ENCODE measurements around the gene SEPTIN2. TPM values are rescaled to one million over a fixed set of nuclear protein-coding genes. Genes with fewer than 3 reads are reported as not detected.

SEPTIN2 gene
- total RNA-seq, 2 donors from 2014 or later = 289 to 405 TPM

- DNase-seq (ENCODE audit: low spot score) (no peak), ATAC-seq (ENCODE audit: insufficient number of reproducible peaks, low FRiP score, low read depth) (no peak)
- no peak overlapping the region for H3K4me3 ChIP-seq
- no peaks in the 10 kb centered on the region for H3K9me3 ChIP-seq
- peaks cover 23 to 48% of the 10 kb centered on the region in 2 donors for H3K4me1 ChIP-seq (ENCODE audit: control insufficient read depth in 1 of 2, low read depth in 2 of 2)
- peaks cover 14% of the 10 kb centered on the region for H3K36me3 ChIP-seq
- no peak for TF ChIP-seq CTCF (IDR thresholded peaks at IDR 0.05)
- H3K27ac ChIP-seq = no peak overlapping the region
- H3K27me3 ChIP-seq (replicated peaks; ENCODE audit: insufficient read depth) = no peaks in the 10 kb centered on the region
These were observed 9.5 kb downstream of the SEPTIN2 start for GRCh38 chr2:241325257-241325656.

GRCh38 chr2:241329669-241330615 lies 14.2 kb downstream of the SEPTIN2 start:
- H3K9me3 ChIP-seq = no peaks in the 10 kb centered on the region
- H3K36me3 ChIP-seq = peaks cover 23% of the 10 kb centered on the region
- no peak overlapping the region for H3K4me3 ChIP-seq
- no peak for TF ChIP-seq CTCF (IDR thresholded peaks at IDR 0.05)
- no peak for ATAC-seq (ENCODE audit: insufficient number of reproducible peaks, low FRiP score, low read depth)
- H3K27ac ChIP-seq = no peak overlapping the region
- no peak for DNase-seq (ENCODE audit: low spot score)
- H3K4me1 ChIP-seq (ENCODE audit: control insufficient read depth in 1 of 2, low read depth in 2 of 2) = peaks cover 0 to 5% of the 10 kb centered on the region in 2 donors
- H3K27me3 ChIP-seq (replicated peaks; ENCODE audit: insufficient read depth) = no peaks in the 10 kb centered on the region

- no peaks in the 10 kb centered on the region for H3K4me1 ChIP-seq (ENCODE audit: control insufficient read depth in 1 of 2, low read depth in 2 of 2)
- no peak overlapping the region for H3K27ac ChIP-seq
- H3K36me3 ChIP-seq = peaks cover 29% of the 10 kb centered on the region
- no peak for DNase-seq (ENCODE audit: low spot score)
- H3K4me3 ChIP-seq = no peak overlapping the region
- no peaks in the 10 kb centered on the region for H3K9me3 ChIP-seq
- no peak for TF ChIP-seq CTCF (IDR thresholded peaks at IDR 0.05)
- no peaks in the 10 kb centered on the region for H3K27me3 ChIP-seq (replicated peaks; ENCODE audit: insufficient read depth)
- ATAC-seq (ENCODE audit: insufficient number of reproducible peaks, low FRiP score, low read depth) = no peak
These were observed 14.9 kb downstream of the SEPTIN2 start for GRCh38 chr2:241330616-241330981.

GRCh38 chr2:241334813-241335212 lies 19.1 kb downstream of the SEPTIN2 start:
- Histone ChIP-seq H3K27ac (no peak overlapping the region), H3K4me1 (ENCODE audit: control insufficient read depth in 1 of 2, low read depth in 2 of 2) (peaks cover 3 to 5% of the 10 kb centered on the region in 2 donors), H3K36me3 (peaks cover 37% of the 10 kb centered on the region), H3K9me3 (no peaks in the 10 kb centered on the region), H3K4me3 (no peak overlapping the region), H3K27me3 (replicated peaks; ENCODE audit: insufficient read depth) (no peaks in the 10 kb centered on the region)
- no peak for DNase-seq (ENCODE audit: low spot score)
- TF ChIP-seq CTCF (IDR thresholded peaks at IDR 0.05) = no peak
- no peak for ATAC-seq (ENCODE audit: insufficient number of reproducible peaks, low FRiP score, low read depth)

DNA sequence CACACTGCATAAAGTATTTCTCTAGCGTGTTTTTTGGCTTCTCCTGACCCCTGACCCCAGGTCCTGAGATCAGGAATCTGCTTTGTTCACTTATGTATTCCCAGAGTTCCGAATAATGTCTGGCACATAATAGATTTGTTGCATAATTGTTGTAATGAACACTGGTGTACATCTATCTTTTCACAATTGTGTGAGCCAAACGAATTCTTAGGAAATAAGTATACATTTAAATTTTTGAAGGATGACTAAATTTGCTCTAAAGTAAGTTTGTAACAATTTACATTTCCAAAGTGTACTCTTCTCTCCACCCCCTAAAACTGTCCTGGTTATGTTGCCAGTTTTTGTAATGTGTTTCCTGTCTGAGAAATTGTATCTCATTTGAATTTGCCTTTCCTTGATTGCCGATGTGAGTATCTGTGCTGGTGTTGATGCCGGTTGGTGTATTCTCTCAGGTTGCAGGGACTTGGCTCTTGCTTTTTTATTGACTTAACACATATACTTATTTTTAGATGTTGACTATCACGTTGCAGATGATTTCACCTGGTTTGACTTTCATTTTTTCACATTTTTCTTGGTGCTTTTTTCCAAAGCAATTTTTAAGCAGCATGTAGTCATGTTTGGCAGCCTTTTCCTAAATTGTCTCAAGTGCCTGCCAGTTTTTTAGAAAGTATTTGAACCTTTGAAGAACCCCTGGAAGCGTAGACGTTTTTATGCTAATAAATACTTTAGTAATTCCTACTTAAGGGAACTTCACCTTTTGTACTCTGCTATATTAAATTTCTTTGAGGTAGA lies 24.3 kb downstream of the SEPTIN2 start:
- no peak overlapping the region for H3K4me3 ChIP-seq
- ATAC-seq (ENCODE audit: insufficient number of reproducible peaks, low FRiP score, low read depth) (no peak), DNase-seq (ENCODE audit: low spot score) (no peak)
- peaks cover 10 to 19% of the 10 kb centered on the region in 2 donors for H3K4me1 ChIP-seq (ENCODE audit: control insufficient read depth in 1 of 2, low read depth in 2 of 2)
- H3K27ac ChIP-seq = peak overlapping the region; percentile 70 to 74
- no peak for TF ChIP-seq CTCF (IDR thresholded peaks at IDR 0.05)
- H3K27me3 ChIP-seq (replicated peaks; ENCODE audit: insufficient read depth) = no peaks in the 10 kb centered on the region
- H3K9me3 ChIP-seq = no peaks in the 10 kb centered on the region
- H3K36me3 ChIP-seq = peaks cover 63% of the 10 kb centered on the region
